SK-N-SH (cell line): ENCODE data around the gene PLXND1. TPM values are rescaled to one million over a fixed set of nuclear protein-coding genes. Genes with fewer than 3 reads are reported as not detected.

Source experiments
- CTCF ChIA-PET: fragments of 300-600, 350-600 bp; formaldehyde crosslinking; extraction: SDS; loops from one replicate; lab custom pipeline; 2021; lab: Yijun Ruan, JAX
- POLR2A ChIA-PET: fragments of 350-600 bp; sonication (Branson Sonifier 250); formaldehyde crosslinking; extraction: SDS; loops from one replicate; lab custom pipeline; 2020; ENCODE audit warnings: antibody characterized with exemption, inconsistent platforms; lab: Yijun Ruan, JAX
- DNase-seq: peaks from one replicate; pipeline ENCODE4 v3.0.0; 2012
- H2AFZ ChIP-seq: fragments of 200-600 bp; sonication (generic); 2 replicates; pipeline ENCODE4 v1.8.1; 2016; ENCODE audit warnings: antibody characterized with exemption, mild to moderate bottlenecking, low read depth
- H3F3A ChIP-seq: fragments of 200-600 bp; sonication (generic); replicated peaks from 2 replicates; pipeline ENCODE3; 2016; ENCODE audit warnings: antibody characterized with exemption, mild to moderate bottlenecking; ENCODE audit not compliant: insufficient read depth
- H3K27ac ChIP-seq, 2 experiments: fragments of 200-500 bp in 1 of 2; fragments of 200-600 bp in 1 of 2; sonication (Bioruptor generic) in 1 of 2; sonication (generic), shearing (Covaris generic) in 1 of 2; 2 replicates each; pipeline versions ENCODE4 v1.5.1 to v1.6.1; 2014 to 2016; ENCODE audit warnings: low read depth in 2 of 2, inconsistent platforms in 1 of 2, low read length in 1 of 2, mild to moderate bottlenecking in 1 of 2, mixed read lengths in 1 of 2
- H3K27me3 ChIP-seq: fragments of 200-600 bp; sonication (generic), shearing (Covaris generic); 2 replicates; pipeline ENCODE4 v1.6.1; 2016; ENCODE audit warnings: mixed run types; ENCODE audit not compliant: insufficient read depth
- H3K36me3 ChIP-seq, 2 experiments: fragments of 200-500 bp in 1 of 2; fragments of 200-600 bp in 1 of 2; sonication (Bioruptor generic) in 1 of 2; sonication (generic) in 1 of 2; replicated peaks in 1 of 2; 2 replicates each; pipeline versions ENCODE3 to v1.5.1; 2014 to 2016; ENCODE audit warnings: low read length in 1 of 2, mild to moderate bottlenecking in 1 of 2; ENCODE audit not compliant: insufficient read depth in 2 of 2, control insufficient read depth in 1 of 2
- H3K4me1 ChIP-seq, 2 experiments: fragments of 200-500 bp in 1 of 2; fragments of 200-600 bp in 1 of 2; sonication (Bioruptor generic) in 1 of 2; sonication (generic), shearing (Covaris generic) in 1 of 2; 2 replicates each; pipeline versions ENCODE4 v1.5.1 to v1.6.1; 2014 to 2016; ENCODE audit warnings: low read depth in 1 of 2, low read length in 1 of 2, mixed run types in 1 of 2; ENCODE audit not compliant: insufficient read depth in 2 of 2, control insufficient read depth in 1 of 2
- H3K4me2 ChIP-seq: fragments of 200-600 bp; sonication (generic), shearing (Covaris generic); 2 replicates; pipeline ENCODE4 v1.6.1; 2017; ENCODE audit warnings: mixed run types
- H3K4me3 ChIP-seq, 2 experiments: fragments of 200-500 bp in 1 of 2; fragments of 200-600 bp in 1 of 2; sonication (Bioruptor generic) in 1 of 2; sonication (generic), shearing (Covaris generic) in 1 of 2; 2 replicates each; pipeline versions ENCODE4 v1.5.1 to v1.8.1; 2014 to 2016; ENCODE audit warnings: low read depth in 2 of 2, inconsistent platforms in 1 of 2, low read length in 1 of 2, mild to moderate bottlenecking in 1 of 2, mixed read lengths in 1 of 2, moderate library complexity in 1 of 2
- H3K79me2 ChIP-seq: fragments of 200-600 bp; sonication (generic); 2 replicates; pipeline ENCODE4 v1.8.1; 2017; ENCODE audit warnings: mild to moderate bottlenecking; ENCODE audit not compliant: insufficient read depth
- H3K9ac ChIP-seq: fragments of 200-600 bp; sonication (generic); 2 replicates; pipeline ENCODE4 v1.6.1; 2017; ENCODE audit warnings: mixed run types
- H3K9me2 ChIP-seq: fragments of 200-600 bp; sonication (generic); 2 replicates; pipeline ENCODE4 v1.6.1; 2017; ENCODE audit warnings: mixed run types
- H3K9me3 ChIP-seq: fragments of 200-600 bp; sonication (generic); 2 replicates; pipeline ENCODE4 v1.6.1; 2017; ENCODE audit warnings: mixed run types, mild to moderate bottlenecking, moderate library complexity
- H4K20me1 ChIP-seq: fragments of 200-600 bp; sonication (generic); 2 replicates; pipeline ENCODE4 v1.6.1; 2017; ENCODE audit warnings: mild to moderate bottlenecking, mixed run types; ENCODE audit not compliant: insufficient read depth
- EP300 ChIP-seq, 2 experiments: IDR thresholded peaks; 2 replicates each; pipeline versions ENCODE4 v1.4.0 to v1.6.1; 2012; ENCODE audit warnings: borderline replicate concordance in 1 of 2, low read depth in 1 of 2, low read length in 1 of 2
- FOSL2 ChIP-seq: IDR thresholded peaks from 2 replicates; pipeline ENCODE4 v1.4.0; 2012; ENCODE audit warnings: low read depth, mild to moderate bottlenecking, moderate library complexity, borderline replicate concordance
- GATA2 ChIP-seq: sonication (generic); formaldehyde crosslinking; IDR thresholded peaks from 2 replicates; pipeline ENCODE4 v1.5.0; 2020; ENCODE audit warnings: mild to moderate bottlenecking, missing genetic modification reagents
- JUND ChIP-seq: IDR thresholded peaks from 2 replicates; pipeline ENCODE4 v1.4.0; 2012
- MEF2A ChIP-seq: IDR thresholded peaks from 2 replicates; pipeline ENCODE4 v1.4.0; 2012; ENCODE audit warnings: low read depth, borderline replicate concordance
- MXI1 ChIP-seq: IDR thresholded peaks from 2 replicates; pipeline ENCODE4 v1.6.1; 2012; ENCODE audit warnings: mild to moderate bottlenecking, low read depth, low read length, improper control_type of control experiment
- NRF1 ChIP-seq: IDR thresholded peaks from 2 replicates; pipeline ENCODE4 v1.6.1; 2012; ENCODE audit warnings: low read depth, mild to moderate bottlenecking, low read length
- RCOR1 ChIP-seq: fragments of 150-350 bp; IDR thresholded peaks from 2 replicates; pipeline ENCODE4 v1.6.1; 2017; ENCODE audit warnings: antibody characterized with exemption, low read length
- RXRA ChIP-seq: IDR thresholded peaks from 2 replicates; pipeline ENCODE4 v1.4.0; 2012; ENCODE audit warnings: low read depth, mild to moderate bottlenecking, borderline replicate concordance
- SMC3 ChIP-seq: IDR thresholded peaks from 2 replicates; pipeline ENCODE4 v1.6.1; 2012; ENCODE audit warnings: low read depth, low read length, improper control_type of control experiment
- TCF12 ChIP-seq: IDR thresholded peaks from 2 replicates; pipeline ENCODE4 v1.4.0; 2012
- WGBS: methylation state at CpG from one replicate; pipeline ENCODE4 v1.1.6; 2017; ENCODE audit warnings: low lambda C conversion rate; 5-methylcytosine and 5-hydroxymethylcytosine counted together
- polyA plus RNA-seq, 3 experiments: library from polyadenylated mRNA; depleted of rRNA; stranded (reverse); fragments of >200 nt; gene quantifications; 2 replicates each; pipeline ENCODE4 v1.2.3, GENCODE V29; 2012
- TF ChIP-seq, protein P1 (sequence below): IDR thresholded peaks from 2 replicates; pipeline ENCODE4 v1.4.0; 2012; ENCODE audit warnings: low read depth, borderline replicate concordance
- TF ChIP-seq, protein P2 (sequence below): IDR thresholded peaks from 2 replicates; pipeline ENCODE4 v1.4.0; 2012; ENCODE audit warnings: low read depth, borderline replicate concordance
- TF ChIP-seq, protein P3 (sequence below): fragments of 150-350 bp; IDR thresholded peaks from 2 replicates; pipeline ENCODE4 v1.6.1; 2016; ENCODE audit warnings: mild to moderate bottlenecking, low read depth, low read length
- TF ChIP-seq, protein P4 (sequence below): fragments of 150-350 bp; IDR thresholded peaks from 2 replicates; pipeline ENCODE4 v1.6.1; 2017; ENCODE audit warnings: antibody characterized with exemption, low read length, low read depth, borderline replicate concordance
- TF ChIP-seq, protein P5 (sequence below): IDR thresholded peaks from 2 replicates; pipeline ENCODE4; 2012
- TF ChIP-seq, protein P6 (sequence below): IDR thresholded peaks from 2 replicates; pipeline ENCODE4 v1.6.1; 2012; ENCODE audit warnings: mild to moderate bottlenecking, low read depth, low read length, moderate library complexity
- TF ChIP-seq, protein P7 (sequence below): IDR thresholded peaks from 2 replicates; pipeline ENCODE4 v1.4.0; 2012; ENCODE audit warnings: low read depth

The PLXND1 gene
- polyA plus RNA-seq, 1 of the 3 experiments (the other 2 are of a cell fraction): 53.5 TPM

DNA sequence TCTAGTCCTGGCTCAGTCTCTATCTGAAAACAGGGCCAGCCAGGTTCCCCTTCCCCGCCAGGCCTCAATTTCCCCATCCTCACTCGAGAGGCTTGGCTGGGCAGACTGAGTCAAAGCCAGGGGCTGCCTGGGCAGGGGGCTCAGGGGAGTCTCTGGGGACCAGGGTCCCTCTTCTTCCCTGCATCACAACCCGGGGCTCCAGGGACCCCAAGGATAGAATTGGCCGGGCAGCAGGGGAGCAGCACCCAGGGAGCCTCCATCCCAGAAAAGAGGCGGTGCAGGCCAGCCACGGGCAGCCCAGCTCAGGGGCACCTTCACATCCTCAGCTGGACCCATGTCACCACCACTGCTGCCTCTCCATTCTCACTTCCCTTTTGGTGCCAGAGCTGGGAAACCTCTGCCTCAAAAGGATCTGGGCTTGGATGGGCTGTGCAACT lies 13.3 kb upstream of the PLXND1 start:
- Histone ChIP-seq H3K9me2 (no peaks in the 10 kb centered on the region), H3K4me2 (no peak overlapping the region), H3K27ac (no peak overlapping the region), H3K4me3 (no peak overlapping the region), H2AFZ (no peak overlapping the region), H3K9me3 (no peaks in the 10 kb centered on the region), H3K4me1 (no peaks in the 10 kb centered on the region; a peak in 1 of 4 replicates), H3F3A (no peaks in the 10 kb centered on the region), H3K79me2 (no peaks in the 10 kb centered on the region), H4K20me1 (no peaks in the 10 kb centered on the region), H3K36me3 (no peaks in the 10 kb centered on the region), H3K27me3 (no peaks in the 10 kb centered on the region), H3K9ac (no peak overlapping the region)
- DNase-seq: no peak
- WGBS: 80% methylated on average over 6 of the region's 6 CpGs
- TF ChIP-seq NRF1: no peak
- TF ChIP-seq, protein P1, sequence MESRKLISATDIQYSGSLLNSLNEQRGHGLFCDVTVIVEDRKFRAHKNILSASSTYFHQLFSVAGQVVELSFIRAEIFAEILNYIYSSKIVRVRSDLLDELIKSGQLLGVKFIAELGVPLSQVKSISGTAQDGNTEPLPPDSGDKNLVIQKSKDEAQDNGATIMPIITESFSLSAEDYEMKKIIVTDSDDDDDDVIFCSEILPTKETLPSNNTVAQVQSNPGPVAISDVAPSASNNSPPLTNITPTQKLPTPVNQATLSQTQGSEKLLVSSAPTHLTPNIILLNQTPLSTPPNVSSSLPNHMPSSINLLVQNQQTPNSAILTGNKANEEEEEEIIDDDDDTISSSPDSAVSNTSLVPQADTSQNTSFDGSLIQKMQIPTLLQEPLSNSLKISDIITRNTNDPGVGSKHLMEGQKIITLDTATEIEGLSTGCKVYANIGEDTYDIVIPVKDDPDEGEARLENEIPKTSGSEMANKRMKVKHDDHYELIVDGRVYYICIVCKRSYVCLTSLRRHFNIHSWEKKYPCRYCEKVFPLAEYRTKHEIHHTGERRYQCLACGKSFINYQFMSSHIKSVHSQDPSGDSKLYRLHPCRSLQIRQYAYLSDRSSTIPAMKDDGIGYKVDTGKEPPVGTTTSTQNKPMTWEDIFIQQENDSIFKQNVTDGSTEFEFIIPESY: no peak
- TF ChIP-seq RCOR1: no peak
- no peak for TF ChIP-seq GATA2 (CRISPR knock-in tag)
- no peak for TF ChIP-seq JUND
- TF ChIP-seq, protein P2, sequence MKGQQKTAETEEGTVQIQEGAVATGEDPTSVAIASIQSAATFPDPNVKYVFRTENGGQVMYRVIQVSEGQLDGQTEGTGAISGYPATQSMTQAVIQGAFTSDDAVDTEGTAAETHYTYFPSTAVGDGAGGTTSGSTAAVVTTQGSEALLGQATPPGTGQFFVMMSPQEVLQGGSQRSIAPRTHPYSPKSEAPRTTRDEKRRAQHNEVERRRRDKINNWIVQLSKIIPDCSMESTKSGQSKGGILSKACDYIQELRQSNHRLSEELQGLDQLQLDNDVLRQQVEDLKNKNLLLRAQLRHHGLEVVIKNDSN: no peak
- TF ChIP-seq EP300 (IDR thresholded peaks at IDR 0.05; ENCODE audit: borderline replicate concordance in 1 of 2, low read depth in 1 of 2, low read length in 1 of 2): no peak
- TF ChIP-seq, protein P3, sequence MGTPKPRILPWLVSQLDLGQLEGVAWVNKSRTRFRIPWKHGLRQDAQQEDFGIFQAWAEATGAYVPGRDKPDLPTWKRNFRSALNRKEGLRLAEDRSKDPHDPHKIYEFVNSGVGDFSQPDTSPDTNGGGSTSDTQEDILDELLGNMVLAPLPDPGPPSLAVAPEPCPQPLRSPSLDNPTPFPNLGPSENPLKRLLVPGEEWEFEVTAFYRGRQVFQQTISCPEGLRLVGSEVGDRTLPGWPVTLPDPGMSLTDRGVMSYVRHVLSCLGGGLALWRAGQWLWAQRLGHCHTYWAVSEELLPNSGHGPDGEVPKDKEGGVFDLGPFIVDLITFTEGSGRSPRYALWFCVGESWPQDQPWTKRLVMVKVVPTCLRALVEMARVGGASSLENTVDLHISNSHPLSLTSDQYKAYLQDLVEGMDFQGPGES: no peak
- TF ChIP-seq TCF12: no peak
- TF ChIP-seq, protein P4, sequence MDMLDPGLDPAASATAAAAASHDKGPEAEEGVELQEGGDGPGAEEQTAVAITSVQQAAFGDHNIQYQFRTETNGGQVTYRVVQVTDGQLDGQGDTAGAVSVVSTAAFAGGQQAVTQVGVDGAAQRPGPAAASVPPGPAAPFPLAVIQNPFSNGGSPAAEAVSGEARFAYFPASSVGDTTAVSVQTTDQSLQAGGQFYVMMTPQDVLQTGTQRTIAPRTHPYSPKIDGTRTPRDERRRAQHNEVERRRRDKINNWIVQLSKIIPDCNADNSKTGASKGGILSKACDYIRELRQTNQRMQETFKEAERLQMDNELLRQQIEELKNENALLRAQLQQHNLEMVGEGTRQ: no peak
- no peak for TF ChIP-seq MXI1
- TF ChIP-seq, protein P5, sequence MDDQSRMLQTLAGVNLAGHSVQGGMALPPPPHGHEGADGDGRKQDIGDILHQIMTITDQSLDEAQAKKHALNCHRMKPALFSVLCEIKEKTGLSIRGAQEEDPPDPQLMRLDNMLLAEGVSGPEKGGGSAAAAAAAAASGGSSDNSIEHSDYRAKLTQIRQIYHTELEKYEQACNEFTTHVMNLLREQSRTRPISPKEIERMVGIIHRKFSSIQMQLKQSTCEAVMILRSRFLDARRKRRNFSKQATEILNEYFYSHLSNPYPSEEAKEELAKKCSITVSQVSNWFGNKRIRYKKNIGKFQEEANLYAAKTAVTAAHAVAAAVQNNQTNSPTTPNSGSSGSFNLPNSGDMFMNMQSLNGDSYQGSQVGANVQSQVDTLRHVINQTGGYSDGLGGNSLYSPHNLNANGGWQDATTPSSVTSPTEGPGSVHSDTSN: no peak
- no peak for TF ChIP-seq MEF2A
- no peak for TF ChIP-seq FOSL2
- TF ChIP-seq, protein P6, sequence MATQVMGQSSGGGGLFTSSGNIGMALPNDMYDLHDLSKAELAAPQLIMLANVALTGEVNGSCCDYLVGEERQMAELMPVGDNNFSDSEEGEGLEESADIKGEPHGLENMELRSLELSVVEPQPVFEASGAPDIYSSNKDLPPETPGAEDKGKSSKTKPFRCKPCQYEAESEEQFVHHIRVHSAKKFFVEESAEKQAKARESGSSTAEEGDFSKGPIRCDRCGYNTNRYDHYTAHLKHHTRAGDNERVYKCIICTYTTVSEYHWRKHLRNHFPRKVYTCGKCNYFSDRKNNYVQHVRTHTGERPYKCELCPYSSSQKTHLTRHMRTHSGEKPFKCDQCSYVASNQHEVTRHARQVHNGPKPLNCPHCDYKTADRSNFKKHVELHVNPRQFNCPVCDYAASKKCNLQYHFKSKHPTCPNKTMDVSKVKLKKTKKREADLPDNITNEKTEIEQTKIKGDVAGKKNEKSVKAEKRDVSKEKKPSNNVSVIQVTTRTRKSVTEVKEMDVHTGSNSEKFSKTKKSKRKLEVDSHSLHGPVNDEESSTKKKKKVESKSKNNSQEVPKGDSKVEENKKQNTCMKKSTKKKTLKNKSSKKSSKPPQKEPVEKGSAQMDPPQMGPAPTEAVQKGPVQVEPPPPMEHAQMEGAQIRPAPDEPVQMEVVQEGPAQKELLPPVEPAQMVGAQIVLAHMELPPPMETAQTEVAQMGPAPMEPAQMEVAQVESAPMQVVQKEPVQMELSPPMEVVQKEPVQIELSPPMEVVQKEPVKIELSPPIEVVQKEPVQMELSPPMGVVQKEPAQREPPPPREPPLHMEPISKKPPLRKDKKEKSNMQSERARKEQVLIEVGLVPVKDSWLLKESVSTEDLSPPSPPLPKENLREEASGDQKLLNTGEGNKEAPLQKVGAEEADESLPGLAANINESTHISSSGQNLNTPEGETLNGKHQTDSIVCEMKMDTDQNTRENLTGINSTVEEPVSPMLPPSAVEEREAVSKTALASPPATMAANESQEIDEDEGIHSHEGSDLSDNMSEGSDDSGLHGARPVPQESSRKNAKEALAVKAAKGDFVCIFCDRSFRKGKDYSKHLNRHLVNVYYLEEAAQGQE: no peak
- TF ChIP-seq SMC3: no peak
- no peak for TF ChIP-seq RXRA
- TF ChIP-seq, protein P7, sequence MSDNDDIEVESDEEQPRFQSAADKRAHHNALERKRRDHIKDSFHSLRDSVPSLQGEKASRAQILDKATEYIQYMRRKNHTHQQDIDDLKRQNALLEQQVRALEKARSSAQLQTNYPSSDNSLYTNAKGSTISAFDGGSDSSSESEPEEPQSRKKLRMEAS: no peak
- ChIA-PET POLR2A (interaction anchor here (0.6 kb wide), 1 partner anchor 169 kb away, joined by 3 read pairs; no protein-coding TSS in a partner anchor), CTCF (interaction anchor here (3.3 kb wide), 1 partner anchor 9 kb away, joined by 11 read pairs; no protein-coding TSS in a partner anchor)
